Esophagus squamous epithelium (tissue), 4 donors: ENCODE results near the gene SESN3.

Experiments used
- POLR2A ChIP-seq, 4 donors: fragments of 450-650 bp; IDR thresholded peaks; one replicate each; pipeline ENCODE4 v1.6.1; 2017; ENCODE audit warnings: antibody characterized with exemption in 4 of 4, mild to moderate bottlenecking in 4 of 4, moderate library complexity in 3 of 4
- TF ChIP-seq, protein P1 (sequence below), 6 experiments: fragments of 450-650 bp in 4 of 6; fragments of 200-600 bp in 2 of 6; sonication (generic) in 2 of 6; IDR thresholded peaks; one replicate each; pipeline ENCODE4 v1.5.1; 2016 to 2019; ENCODE audit warnings: antibody characterized with exemption in 6 of 6, mild to moderate bottlenecking in 4 of 6, moderate library complexity in 4 of 6

DNA sequence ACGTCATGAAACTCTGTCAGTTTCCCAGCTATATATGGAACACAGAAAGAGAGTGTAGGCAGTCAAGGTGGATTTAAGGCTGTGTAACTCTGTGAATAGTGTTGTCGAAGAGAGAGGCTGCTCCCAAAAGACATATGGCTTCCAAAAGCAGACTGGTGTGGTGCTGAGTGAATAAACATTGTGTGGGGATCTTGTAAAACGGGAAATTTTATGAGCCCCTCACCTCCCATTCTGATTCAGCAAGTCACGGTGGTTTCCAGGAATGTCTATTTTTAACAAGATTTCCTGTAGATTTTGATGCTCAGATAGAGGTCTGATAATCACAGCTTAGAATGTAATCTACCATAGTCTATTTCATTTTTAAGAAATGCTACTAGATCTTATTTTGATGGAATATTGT is 67.9 kb downstream of the SESN3 start:
- TF ChIP-seq, protein P1, sequence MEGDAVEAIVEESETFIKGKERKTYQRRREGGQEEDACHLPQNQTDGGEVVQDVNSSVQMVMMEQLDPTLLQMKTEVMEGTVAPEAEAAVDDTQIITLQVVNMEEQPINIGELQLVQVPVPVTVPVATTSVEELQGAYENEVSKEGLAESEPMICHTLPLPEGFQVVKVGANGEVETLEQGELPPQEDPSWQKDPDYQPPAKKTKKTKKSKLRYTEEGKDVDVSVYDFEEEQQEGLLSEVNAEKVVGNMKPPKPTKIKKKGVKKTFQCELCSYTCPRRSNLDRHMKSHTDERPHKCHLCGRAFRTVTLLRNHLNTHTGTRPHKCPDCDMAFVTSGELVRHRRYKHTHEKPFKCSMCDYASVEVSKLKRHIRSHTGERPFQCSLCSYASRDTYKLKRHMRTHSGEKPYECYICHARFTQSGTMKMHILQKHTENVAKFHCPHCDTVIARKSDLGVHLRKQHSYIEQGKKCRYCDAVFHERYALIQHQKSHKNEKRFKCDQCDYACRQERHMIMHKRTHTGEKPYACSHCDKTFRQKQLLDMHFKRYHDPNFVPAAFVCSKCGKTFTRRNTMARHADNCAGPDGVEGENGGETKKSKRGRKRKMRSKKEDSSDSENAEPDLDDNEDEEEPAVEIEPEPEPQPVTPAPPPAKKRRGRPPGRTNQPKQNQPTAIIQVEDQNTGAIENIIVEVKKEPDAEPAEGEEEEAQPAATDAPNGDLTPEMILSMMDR (IDR thresholded peaks at IDR 0.05) = no peak
- no peak for TF ChIP-seq POLR2A (IDR thresholded peaks at IDR 0.05)
